ENCODE data around the gene SPEG. TPM values are rescaled to one million over a fixed set of nuclear protein-coding genes. Genes with fewer than 3 reads are reported as not detected.
A peak's percentile ranks its signal among the peaks of the same experiment; 100 is the strongest.

SPEG gene
- total RNA-seq, 1 donor from 2014 or later, result 0.09 TPM

GRCh38 chr2:219441451-219442255 is 7.0 kb downstream of the SPEG start:
- H3K36me3 Mint-ChIP-seq (ENCODE audit: low read depth), result no peaks in the 10 kb centered on the region
- ATAC-seq (ENCODE audit: low read depth), result peak; percentile 57
- no peak for DNase-seq
- TF ChIP-seq, protein P1, sequence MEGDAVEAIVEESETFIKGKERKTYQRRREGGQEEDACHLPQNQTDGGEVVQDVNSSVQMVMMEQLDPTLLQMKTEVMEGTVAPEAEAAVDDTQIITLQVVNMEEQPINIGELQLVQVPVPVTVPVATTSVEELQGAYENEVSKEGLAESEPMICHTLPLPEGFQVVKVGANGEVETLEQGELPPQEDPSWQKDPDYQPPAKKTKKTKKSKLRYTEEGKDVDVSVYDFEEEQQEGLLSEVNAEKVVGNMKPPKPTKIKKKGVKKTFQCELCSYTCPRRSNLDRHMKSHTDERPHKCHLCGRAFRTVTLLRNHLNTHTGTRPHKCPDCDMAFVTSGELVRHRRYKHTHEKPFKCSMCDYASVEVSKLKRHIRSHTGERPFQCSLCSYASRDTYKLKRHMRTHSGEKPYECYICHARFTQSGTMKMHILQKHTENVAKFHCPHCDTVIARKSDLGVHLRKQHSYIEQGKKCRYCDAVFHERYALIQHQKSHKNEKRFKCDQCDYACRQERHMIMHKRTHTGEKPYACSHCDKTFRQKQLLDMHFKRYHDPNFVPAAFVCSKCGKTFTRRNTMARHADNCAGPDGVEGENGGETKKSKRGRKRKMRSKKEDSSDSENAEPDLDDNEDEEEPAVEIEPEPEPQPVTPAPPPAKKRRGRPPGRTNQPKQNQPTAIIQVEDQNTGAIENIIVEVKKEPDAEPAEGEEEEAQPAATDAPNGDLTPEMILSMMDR (IDR thresholded peaks at IDR 0.05), result no peak
- H3K27me3 Mint-ChIP-seq, result peaks cover 49% of the 10 kb centered on the region
- POLR2A ChIA-PET, result interaction anchor here (0.6 kb wide), 1 partner anchor 483 kb away, joined by 4 read pairs; no protein-coding TSS in a partner anchor
- peaks cover 16% of the 10 kb centered on the region for H3K4me1 Mint-ChIP-seq
- intact Hi-C loops (cut with micrococcal nuclease), result no loop called here
- CTCF ChIA-PET, result no interaction called here
- H3K27ac Mint-ChIP-seq, result no peak overlapping the region
- H3K9me3 Mint-ChIP-seq, result no peaks in the 10 kb centered on the region
- peak overlapping the region; percentile 79 for H3K4me3 Mint-ChIP-seq

DNA sequence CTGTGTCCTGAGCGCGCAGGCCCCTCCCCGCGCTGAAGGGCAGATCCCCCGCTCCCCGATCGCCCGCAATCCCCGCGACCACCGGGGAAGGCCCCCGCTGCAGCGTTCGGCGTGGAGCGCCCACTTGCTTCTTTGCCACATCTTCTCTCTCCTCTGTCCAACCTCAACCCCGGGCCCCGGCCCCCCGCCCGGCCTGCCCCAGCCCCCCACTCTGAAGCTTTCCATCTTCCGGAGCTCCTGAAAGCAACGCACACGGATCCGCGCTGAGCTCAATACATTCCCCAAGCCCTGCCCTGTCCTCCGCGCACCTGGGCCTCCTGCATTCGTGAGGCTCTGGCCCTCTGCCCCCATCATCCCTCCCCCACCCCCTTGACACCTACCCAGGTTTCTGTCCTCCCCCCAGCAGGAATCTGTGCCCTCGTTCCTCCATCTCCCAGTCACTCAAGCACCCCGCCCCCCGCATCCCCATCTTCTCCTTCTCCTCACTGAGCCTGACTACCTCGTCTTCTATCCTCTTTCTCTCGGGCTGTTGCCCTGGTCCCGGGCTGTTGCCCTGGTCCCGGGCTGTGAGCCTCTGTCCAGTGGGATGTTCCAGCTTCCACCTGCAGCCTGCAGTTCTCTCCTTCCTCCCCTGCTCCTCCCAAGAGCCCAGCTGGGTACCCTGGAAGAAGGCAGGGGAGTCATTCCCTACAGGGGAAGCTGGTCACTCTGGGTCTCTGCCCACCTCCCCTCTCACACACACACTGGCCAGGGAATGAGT is 7.8 kb downstream of the SPEG start:
- Mint-ChIP-seq H3K9me3 (no peaks in the 10 kb centered on the region), H3K27me3 (peaks cover 49% of the 10 kb centered on the region), H3K27ac (no peak overlapping the region), H3K36me3 (ENCODE audit: low read depth) (no peaks in the 10 kb centered on the region), H3K4me3 (peak overlapping the region; percentile 78), H3K4me1 (peaks cover 16% of the 10 kb centered on the region)
- ChIA-PET POLR2A (interaction anchor here (0.7 kb wide), 1 partner anchor 13 kb away, joined by 5 read pairs; no protein-coding TSS in a partner anchor), CTCF (no interaction called here)
- TF ChIP-seq, protein P1 (IDR thresholded peaks at IDR 0.05), result no peak
- ATAC-seq (ENCODE audit: low read depth) (no peak), DNase-seq (no peak)
- intact Hi-C loops (cut with micrococcal nuclease), result no loop called here

- H3K9me3 Mint-ChIP-seq, result no peaks in the 10 kb centered on the region
- no peak overlapping the region for H3K27ac Mint-ChIP-seq
- no peaks in the 10 kb centered on the region for H3K36me3 Mint-ChIP-seq (ENCODE audit: low read depth)
- H3K4me1 Mint-ChIP-seq, result peaks cover 16% of the 10 kb centered on the region
- ATAC-seq (ENCODE audit: low read depth) (no peak), DNase-seq (no peak)
- POLR2A ChIA-PET, result no interaction called here
- H3K4me3 Mint-ChIP-seq, result peak overlapping the region; percentile 78
- TF ChIP-seq, protein P1 (IDR thresholded peaks at IDR 0.05), result no peak
- CTCF ChIA-PET, result no interaction called here
- intact Hi-C loops (cut with micrococcal nuclease), result no loop called here
- peaks cover 51% of the 10 kb centered on the region for H3K27me3 Mint-ChIP-seq
These were observed 8.5 kb downstream of the SPEG start for GRCh38 chr2:219443016-219443696.

DNA sequence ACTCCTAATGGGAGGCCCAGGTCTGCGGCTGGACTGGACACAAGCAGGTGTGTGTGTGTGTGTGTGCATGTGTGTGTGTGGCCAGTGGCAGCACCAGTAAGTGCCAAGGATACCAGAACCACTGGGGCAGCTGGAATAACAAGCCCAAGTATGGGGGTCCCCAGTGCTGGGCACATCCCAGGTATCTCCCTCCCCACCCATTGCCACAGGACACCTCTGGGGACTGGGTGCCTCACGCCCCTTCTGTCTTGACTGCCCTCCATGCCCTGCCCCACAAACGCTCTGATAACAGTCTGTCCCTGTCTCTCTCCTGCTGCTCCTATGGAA is 9.0 kb downstream of the SPEG start:
- peaks cover 51% of the 10 kb centered on the region for H3K27me3 Mint-ChIP-seq
- no peak overlapping the region for H3K27ac Mint-ChIP-seq
- H3K9me3 Mint-ChIP-seq, result no peaks in the 10 kb centered on the region
- peaks cover 16% of the 10 kb centered on the region for H3K4me1 Mint-ChIP-seq
- ChIA-PET POLR2A (no interaction called here), CTCF (no interaction called here)
- TF ChIP-seq, protein P1 (IDR thresholded peaks at IDR 0.05), result no peak
- H3K4me3 Mint-ChIP-seq, result no peak overlapping the region
- DNase-seq (no peak), ATAC-seq (ENCODE audit: low read depth) (no peak)
- intact Hi-C loops (cut with micrococcal nuclease), result no loop called here
- H3K36me3 Mint-ChIP-seq (ENCODE audit: low read depth), result no peaks in the 10 kb centered on the region
